Measurements from ENCODE around the gene GRK1. TPM values are rescaled to one million over a fixed set of nuclear protein-coding genes. Genes with fewer than 3 reads are reported as not detected.

Gene GRK1
- total RNA-seq, 2 experiments from 2014 or later = 0.07 to 0.09 TPM

- TF ChIP-seq CTCF (IDR thresholded peaks at IDR 0.05) = no peak
Measured at GRCh38 chr13:113785051-113786010, 118.3 kb downstream of the GRK1 start.

GRCh38 chr13:113786262-113786841 lies 119.3 kb downstream of the GRK1 start:
- Mint-ChIP-seq H3K4me3 (no peak overlapping the region), H3K27ac (no peak overlapping the region), H3K36me3 (ENCODE audit: low read depth) (no peaks in the 10 kb centered on the region), H3K27me3 (peaks cover 7% of the 10 kb centered on the region), H3K9me3 (no peaks in the 10 kb centered on the region), H3K4me1 (ENCODE audit: low read depth) (peaks cover 3% of the 10 kb centered on the region)
- DNase-seq (no peak), ATAC-seq (no peak)
- CTCF ChIA-PET = no interaction called here
- POLR2A ChIA-PET = no interaction called here
- intact Hi-C loops (cut with micrococcal nuclease) = no loop called here
- TF ChIP-seq CTCF (IDR thresholded peaks at IDR 0.05) = no peak

More at GRCh38 chr13:113785051-113786010, 118.3 kb downstream of the GRK1 start:
- ATAC-seq = peak; percentile 53
- CTCF ChIA-PET = no interaction called here
- intact Hi-C loops (cut with micrococcal nuclease) = no loop called here
- Mint-ChIP-seq H3K4me3 (no peak overlapping the region), H3K36me3 (ENCODE audit: low read depth) (no peaks in the 10 kb centered on the region), H3K27ac (no peak overlapping the region), H3K27me3 (peaks cover 7% of the 10 kb centered on the region), H3K9me3 (no peaks in the 10 kb centered on the region), H3K4me1 (ENCODE audit: low read depth) (peaks cover 3% of the 10 kb centered on the region)
- POLR2A ChIA-PET = no interaction called here
- DNase-seq = peak; percentile 59

Other genes with a start within 250 kb of the GRK1 start
- gene ADPRHL1, start 213.7 kb upstream of the GRK1 start, total RNA-seq = under 1 TPM; 0.23 to 0.36 TPM
- gene DCUN1D2, start 176.5 kb upstream of the GRK1 start, total RNA-seq = 10 to 100 TPM; 13.4 to 14.7 TPM
- 100 to 1,000 TPM; 174 to 184 TPM for gene TFDP1, start 82.5 kb upstream of the GRK1 start, total RNA-seq
- gene ATP4B, start 9.0 kb upstream of the GRK1 start, total RNA-seq = not detected
- 1 to 10 TPM; 1.7 to 1.8 TPM for gene TMEM255B, start 92.0 kb downstream of the GRK1 start, total RNA-seq
- under 1 TPM; 0.23 to 0.25 TPM for gene GAS6, start 196.9 kb downstream of the GRK1 start, total RNA-seq

Data from activated CD8-positive, alpha-beta T cell treated with anti-CD3 and anti-CD28 coated beads for 36 hours (primary cell).